ENCODE results near the gene MICA.
"Not testable (repeated sequence)": the region's sequence is repeated elsewhere in the genome, so short reads cannot be mapped to it uniquely, and the experiment has no call there.

The MICA gene

GRCh38 chr6:31416394-31417014 lies 13.1 kb downstream of the MICA start:
- DNase-seq = no peak

DNA sequence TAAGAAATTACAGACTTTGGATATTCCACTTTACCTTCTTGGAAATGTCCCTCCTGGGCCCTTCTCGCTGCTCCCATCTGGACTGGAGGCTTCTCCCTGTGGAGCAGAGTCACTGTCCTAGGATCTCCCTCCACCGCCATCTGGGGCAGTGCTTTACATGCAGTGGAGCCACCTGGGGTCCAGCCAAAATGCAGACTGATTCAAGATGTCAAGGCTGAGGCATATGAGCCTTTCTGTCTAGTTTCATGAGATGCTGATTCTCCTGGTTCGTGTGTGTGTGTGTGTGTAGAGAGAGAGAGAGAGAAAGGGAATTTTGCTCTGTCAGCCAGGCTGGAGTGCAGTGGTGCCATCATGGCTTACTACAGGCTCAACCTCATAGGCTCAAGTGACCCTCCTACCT lies 14.9 kb downstream of the MICA start:
- no peak for DNase-seq

- no peak for DNase-seq
Measured at GRCh38 chr6:31419842-31420241, 16.4 kb downstream of the MICA start.

DNA sequence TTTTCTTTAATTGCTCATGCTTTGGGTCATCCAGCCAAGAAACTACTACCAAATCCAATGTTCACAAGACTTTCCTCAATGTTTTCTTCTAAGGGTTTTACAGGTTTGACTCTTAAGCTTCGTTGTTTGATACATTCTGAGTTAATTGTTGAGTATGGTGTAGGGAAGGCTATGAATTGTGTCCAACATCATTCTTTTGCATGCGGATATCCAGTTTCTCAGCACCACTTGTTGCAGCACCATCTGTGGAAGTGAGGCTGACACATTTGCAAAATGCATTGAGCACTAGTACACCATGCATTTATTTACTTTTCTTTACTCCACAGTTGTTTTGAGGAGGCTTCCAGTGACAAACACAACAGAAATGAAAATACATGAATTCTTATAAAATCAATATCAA lies 17.2 kb downstream of the MICA start:
- DNase-seq = no peak

DNA sequence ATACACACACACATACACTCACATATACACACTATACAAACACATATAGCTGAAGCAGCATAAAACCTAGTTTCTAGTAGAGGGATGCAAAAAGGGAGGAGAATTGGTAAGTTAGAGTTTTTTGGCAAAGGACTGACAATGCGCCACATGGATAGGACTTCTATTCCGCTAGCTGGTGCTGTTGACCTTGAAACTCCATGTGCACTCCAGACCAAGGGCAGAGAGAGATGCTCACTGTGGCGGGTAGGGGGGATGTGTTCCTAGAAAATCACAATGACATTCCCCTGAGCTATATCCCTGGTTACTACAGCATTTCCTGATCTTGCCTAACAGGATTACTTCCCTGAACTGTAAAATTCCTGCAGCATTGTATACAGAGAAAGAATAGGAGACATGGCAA lies 19.2 kb downstream of the MICA start:
- no peak for DNase-seq

GRCh38 chr6:31423550-31423949 lies 20.2 kb downstream of the MICA start:
- no peak for DNase-seq

GRCh38 chr6:31426395-31427354 lies 23.3 kb downstream of the MICA start:
- no peak for DNase-seq

DNA sequence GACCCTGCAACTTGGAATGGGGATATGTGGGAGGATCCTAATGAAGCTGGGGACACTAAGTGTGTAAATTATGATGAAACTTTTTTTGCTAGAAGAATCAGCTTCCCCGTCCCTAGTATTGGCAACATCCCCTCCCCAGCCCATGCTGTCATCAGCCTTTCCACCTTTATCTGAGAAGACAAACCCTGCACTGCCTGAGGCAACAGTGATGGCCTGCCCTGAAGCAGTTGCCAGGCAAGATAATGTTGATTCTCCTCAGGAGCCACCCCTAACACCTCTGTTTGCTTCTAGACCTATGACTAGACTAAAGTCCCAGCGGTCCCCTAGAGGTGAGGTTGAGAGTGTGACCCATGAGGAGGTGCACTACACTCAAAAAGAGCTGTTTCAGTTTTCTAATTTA lies 27.1 kb downstream of the MICA start:
- DNase-seq = no peak

DNA sequence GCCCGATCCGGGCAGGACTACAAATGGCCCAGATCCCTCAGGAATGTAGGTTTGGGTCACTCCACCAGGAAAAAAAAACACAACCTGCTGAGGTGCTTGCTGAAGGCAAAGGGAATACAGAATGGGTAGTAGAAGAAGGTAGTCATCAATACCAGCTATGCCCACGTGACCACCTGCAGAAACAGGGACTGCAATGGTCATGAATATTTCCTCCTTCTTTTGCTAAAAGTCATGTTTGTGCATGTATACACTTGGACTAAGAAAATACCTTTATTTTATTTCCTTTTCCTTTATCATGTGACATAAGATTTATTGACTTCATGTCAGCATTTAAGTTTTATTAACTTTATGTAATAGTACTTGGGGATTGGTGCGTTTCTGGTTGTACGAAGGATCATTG lies 31.7 kb downstream of the MICA start:
- DNase-seq = not testable (repeated sequence)

GRCh38 chr6:31438222-31438621 lies 34.8 kb downstream of the MICA start:
- DNase-seq = no peak

DNA sequence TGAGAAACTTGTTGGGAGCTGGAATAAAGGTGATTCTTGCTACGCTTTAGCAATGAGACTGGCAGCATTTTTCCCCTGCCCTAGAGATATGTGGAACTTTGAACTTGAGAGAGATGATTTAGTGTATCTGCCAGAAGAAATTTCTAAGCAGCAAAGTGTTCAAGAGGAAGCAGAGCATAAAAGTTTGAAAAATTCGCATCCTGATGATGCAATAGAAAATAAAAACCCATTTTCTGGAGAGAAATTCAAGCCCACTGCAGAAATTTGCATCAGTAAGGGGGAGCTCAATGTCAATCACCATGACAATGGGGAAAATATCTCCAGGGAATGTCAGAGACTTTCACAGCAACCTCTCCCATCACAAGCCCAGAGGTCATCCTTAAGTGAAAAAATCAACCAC lies 35.3 kb downstream of the MICA start:
- DNase-seq = no peak

GRCh38 chr6:31441365-31442267 lies 38.2 kb downstream of the MICA start:
- DNase-seq = peak; percentile 84

DNA sequence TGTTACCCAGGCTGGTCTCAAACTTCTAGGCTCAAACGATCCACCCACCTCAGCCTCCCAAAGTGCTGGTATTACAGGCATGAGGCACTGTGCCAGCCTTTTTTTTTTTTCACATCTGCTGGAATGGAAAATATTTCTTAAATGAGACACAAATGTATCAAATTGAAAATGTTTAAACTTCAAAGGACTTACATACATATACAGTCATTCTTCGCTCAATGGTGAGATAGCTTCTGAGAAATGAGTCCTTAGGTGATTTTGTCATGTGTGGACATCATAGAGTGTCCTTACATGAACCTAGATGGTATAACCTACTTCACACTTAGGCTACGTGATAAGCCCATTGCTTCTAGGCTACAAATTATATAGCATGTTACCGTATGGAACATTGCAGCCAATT lies 43.1 kb downstream of the MICA start:
- no peak for DNase-seq

DNA sequence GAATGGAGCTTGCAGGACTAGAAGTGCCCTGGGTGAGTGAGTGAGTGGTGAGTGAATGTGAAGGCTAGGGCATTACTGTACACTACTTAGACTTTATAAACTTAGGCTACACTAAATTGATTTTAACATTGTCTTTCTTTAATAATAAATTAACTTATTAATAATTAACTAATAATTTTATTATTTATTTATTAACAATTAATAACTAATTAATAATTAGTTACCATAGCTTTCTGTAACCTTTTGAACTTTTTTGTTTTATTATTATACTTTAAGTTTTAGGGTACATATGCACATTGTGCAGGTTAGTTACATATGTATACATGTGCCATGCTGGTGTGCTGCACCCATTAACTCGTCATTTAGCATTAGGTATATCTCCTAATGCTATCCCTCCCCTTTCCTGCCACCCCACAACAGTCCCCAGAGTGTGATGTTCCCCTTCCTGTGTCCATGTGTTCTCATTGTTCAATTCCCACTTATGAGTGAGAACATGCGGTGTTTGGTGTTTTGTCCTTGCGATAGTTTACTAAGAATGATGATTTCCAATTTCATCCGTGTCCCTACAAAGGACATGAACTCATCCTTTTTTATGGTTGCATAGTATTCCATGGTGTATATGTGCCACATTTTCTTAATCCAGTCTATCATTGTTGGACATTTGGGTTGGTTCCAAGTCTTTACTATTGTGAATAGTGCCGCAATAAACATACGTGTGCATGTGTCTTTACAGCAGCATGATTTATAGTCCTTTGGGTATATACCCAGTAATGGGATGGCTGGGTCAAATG lies 43.8 kb downstream of the MICA start:
- DNase-seq = not testable (repeated sequence)

- no peak for DNase-seq
Measured at GRCh38 chr6:31450751-31451150, 47.4 kb downstream of the MICA start.

DNA sequence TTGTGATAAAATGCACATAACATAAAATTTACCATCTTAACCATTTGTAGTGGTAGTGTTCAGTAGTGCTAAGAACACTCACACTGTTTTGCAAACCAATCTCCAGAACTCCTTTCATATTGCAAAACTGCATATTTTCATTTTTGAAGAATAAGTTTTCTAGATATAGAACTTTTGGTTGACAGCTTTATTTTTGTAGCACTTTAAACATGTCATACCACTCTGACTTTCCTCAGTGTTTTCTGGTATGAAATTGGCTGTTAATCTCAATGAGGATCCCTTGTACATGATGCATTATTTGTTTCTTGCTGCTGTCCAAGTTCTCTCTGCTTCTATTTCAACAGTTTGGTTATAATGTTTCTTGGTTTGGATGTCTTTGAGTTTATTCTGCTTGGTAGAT lies 49.5 kb downstream of the MICA start:
- DNase-seq = no peak

DNA sequence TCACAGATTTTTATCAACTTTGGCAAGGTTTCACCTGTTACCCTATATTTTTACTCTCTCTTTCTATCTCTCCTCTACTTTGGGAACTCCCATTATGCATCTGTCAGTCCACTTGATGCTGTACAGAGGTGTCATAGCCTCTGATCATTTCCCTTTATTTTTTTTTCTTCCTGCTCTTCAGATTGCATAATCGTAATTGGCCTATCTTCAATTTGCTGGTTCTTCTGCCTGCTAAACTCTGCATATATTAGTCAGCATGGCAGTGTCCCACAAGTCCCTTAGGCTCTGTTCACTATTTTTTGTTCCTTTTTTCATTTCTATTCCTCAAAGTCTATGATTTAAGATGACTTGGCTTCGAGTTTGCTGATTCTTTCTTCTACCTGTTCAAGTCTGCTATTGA lies 49.9 kb downstream of the MICA start:
- DNase-seq = no peak

DNA sequence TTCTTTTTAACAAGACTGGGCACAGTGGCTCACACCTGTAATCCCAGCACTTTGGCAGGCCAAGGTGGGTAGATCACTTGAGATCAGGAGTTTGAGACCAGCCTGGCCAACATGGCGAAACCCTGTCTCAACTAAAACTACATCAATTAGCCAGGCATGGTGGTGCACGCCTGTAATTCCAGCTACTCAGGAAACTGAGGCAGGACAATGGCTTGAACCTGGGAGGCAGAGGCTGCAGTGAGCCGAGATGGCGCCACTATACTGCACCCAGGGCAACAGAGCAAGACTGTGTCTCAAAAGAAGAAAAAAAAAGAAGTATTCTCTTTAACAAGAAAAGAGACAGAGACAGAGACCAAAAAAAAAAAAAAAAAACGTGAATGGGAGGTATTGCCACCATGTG lies 56.5 kb downstream of the MICA start:
- not testable (repeated sequence) for DNase-seq

GRCh38 chr6:31460361-31461025 lies 57.1 kb downstream of the MICA start:
- DNase-seq = no peak

- DNase-seq = no peak
Measured at GRCh38 chr6:31462026-31462963, 58.9 kb downstream of the MICA start.
